Hepatocyte (in vitro differentiated cells): ENCODE results near the gene XRRA1. TPM values are rescaled to one million over a fixed set of nuclear protein-coding genes. Genes with fewer than 3 reads are reported as not detected.
A peak's percentile ranks its signal among the peaks of the same experiment; 100 is the strongest.

Experiments
- DNase-seq: peaks from one replicate; pipeline ENCODE4 v3.0.0-alpha.2; 2016; ENCODE audit warnings: low spot score
- H2AFZ ChIP-seq: fragments of 200-600 bp; sonication (generic); 2 replicates; pipeline ENCODE4 v1.6.0; 2016; ENCODE audit warnings: antibody characterized with exemption, mild to moderate bottlenecking
- H3K27ac ChIP-seq: fragments of 200-600 bp; sonication (generic); 2 replicates; pipeline ENCODE4 v1.5.1; 2016; ENCODE audit warnings: mild to moderate bottlenecking
- H3K27me3 ChIP-seq: fragments of 200-600 bp; sonication (generic); 2 replicates; pipeline ENCODE4 v1.6.1; 2016
- H3K36me3 ChIP-seq: fragments of 200-600 bp; sonication (generic); replicated peaks from 2 replicates; pipeline ENCODE4 v1.5.1; 2016; ENCODE audit warnings: low read depth; ENCODE audit not compliant: insufficient read depth
- H3K4me1 ChIP-seq: fragments of 200-600 bp; sonication (generic); 2 replicates; pipeline ENCODE4 v1.5.1; 2016; ENCODE audit warnings: mild to moderate bottlenecking, moderate library complexity; ENCODE audit not compliant: insufficient read depth
- H3K4me2 ChIP-seq: fragments of 200-600 bp; sonication (generic); 2 replicates; pipeline ENCODE4 v1.6.0; 2016
- H3K4me3 ChIP-seq: fragments of 200-600 bp; sonication (generic); 2 replicates; pipeline ENCODE4 v1.5.1; 2016; ENCODE audit warnings: mild to moderate bottlenecking
- H3K79me2 ChIP-seq: fragments of 200-600 bp; sonication (generic); 2 replicates; pipeline ENCODE4 v1.6.0; 2017; ENCODE audit warnings: mild to moderate bottlenecking
- H3K9me2 ChIP-seq: fragments of 200-600 bp; sonication (generic); replicated peaks from 2 replicates; pipeline ENCODE4 v1.6.0; 2017; ENCODE audit warnings: mild to moderate bottlenecking; ENCODE audit not compliant: insufficient read depth
- H3K9me3 ChIP-seq: fragments of 200-600 bp; sonication (generic); 2 replicates; pipeline ENCODE4 v1.5.1; 2016; ENCODE audit warnings: low read depth, mild to moderate bottlenecking
- H4K20me1 ChIP-seq: fragments of 200-600 bp; sonication (generic); 2 replicates; pipeline ENCODE4 v1.6.0; 2016; ENCODE audit warnings: mild to moderate bottlenecking; ENCODE audit not compliant: insufficient read depth, poor library complexity, severe bottlenecking
- CTCF ChIP-seq: fragments of 200-600 bp; sonication (generic); IDR thresholded peaks from 2 replicates; pipeline ENCODE4 v1.5.1; 2016; ENCODE audit warnings: antibody characterized with exemption, mild to moderate bottlenecking; ENCODE audit not compliant: poor library complexity
- EZH2 ChIP-seq: fragments of 200-600 bp; sonication (generic); IDR thresholded peaks from 2 replicates; pipeline ENCODE4 v1.6.1; 2016; ENCODE audit warnings: antibody characterized with exemption, mild to moderate bottlenecking, borderline replicate concordance
- EZH2phosphoT487 ChIP-seq: fragments of 200-600 bp; sonication (generic); IDR thresholded peaks from one replicate; pipeline ENCODE4 v1.6.1; 2018; ENCODE audit warnings: antibody characterized with exemption, mild to moderate bottlenecking, low read depth, moderate library complexity; ENCODE audit not compliant: unreplicated experiment, severe bottlenecking
- WGBS: methylation state at CpG from one replicate; pipeline ENCODE4 v1.1.6; 2016; ENCODE audit warnings: low lambda C conversion rate; ENCODE audit errors: missing lambda C conversion rate; 5-methylcytosine and 5-hydroxymethylcytosine counted together
- polyA plus RNA-seq: library from polyadenylated mRNA; unstranded; fragments of >200 nt; fragmentation: Nextera tagmentation; extraction: Ambion mirVana; gene quantifications from 2 replicates; pipeline ENCODE4 v1.2.1, GENCODE V29; 2016
- total RNA-seq: library from RNA; depleted of rRNA; stranded (reverse); fragments of >200 nt; gene quantifications from 2 replicates; pipeline ENCODE4 v1.2.3, GENCODE V29; 2014

The XRRA1 gene
- total and polyA plus RNA-seq, 2 experiments from 2014 or later = 4.9 to 7.3 TPM

DNA sequence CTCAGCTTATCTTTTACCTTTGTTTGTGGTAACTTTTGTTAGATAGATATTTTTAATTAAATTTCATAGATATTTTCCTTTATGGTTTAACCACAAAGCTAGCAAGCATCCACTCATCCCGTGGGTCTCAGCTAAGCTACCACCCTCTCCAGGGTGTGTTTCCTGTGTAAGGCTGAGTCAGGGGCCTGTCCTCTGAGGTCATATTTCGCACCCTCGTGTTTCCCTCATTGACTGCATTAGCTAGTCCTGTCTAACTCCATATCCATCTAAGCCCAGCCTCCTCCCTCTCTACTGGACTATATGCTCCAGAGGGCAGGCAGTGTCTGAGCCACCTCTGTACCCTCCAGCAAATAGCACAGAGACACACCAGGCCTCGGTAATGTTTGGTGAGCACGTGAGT, 16.7 kb downstream of the XRRA1 start:
- H3K4me3 ChIP-seq = no peak overlapping the region
- no peak overlapping the region for H3K27ac ChIP-seq
- DNase-seq = no peak
- no peaks in the 10 kb centered on the region for H3K9me3 ChIP-seq
- TF ChIP-seq CTCF (no peak), EZH2 (no peak)
- no peaks in the 10 kb centered on the region for H3K27me3 ChIP-seq
- H4K20me1 ChIP-seq = no peaks in the 10 kb centered on the region
- no peak overlapping the region for H2AFZ ChIP-seq
- no peaks in the 10 kb centered on the region for H3K36me3 ChIP-seq
- no peak overlapping the region for H3K4me2 ChIP-seq
- H3K4me1 ChIP-seq = no peaks in the 10 kb centered on the region
- whole genome bisulfite sequencing = 82% methylated on average over 5 of the region's 5 CpGs
- no peaks in the 10 kb centered on the region for H3K9me2 ChIP-seq
- H3K79me2 ChIP-seq = no peaks in the 10 kb centered on the region

- H3K9me3 ChIP-seq = no peaks in the 10 kb centered on the region
- H4K20me1 ChIP-seq = no peaks in the 10 kb centered on the region
- TF ChIP-seq EZH2 = no peak
- TF ChIP-seq CTCF = peak; percentile 83
- no peaks in the 10 kb centered on the region for H3K9me2 ChIP-seq
- no peaks in the 10 kb centered on the region for H3K79me2 ChIP-seq
- H3K36me3 ChIP-seq = no peaks in the 10 kb centered on the region
- H3K4me2 ChIP-seq = no peak overlapping the region
- 63% methylated on average over 8 of the region's 8 CpGs for WGBS
- H3K4me1 ChIP-seq = no peaks in the 10 kb centered on the region
- no peaks in the 10 kb centered on the region for H3K27me3 ChIP-seq
- no peak overlapping the region for H3K27ac ChIP-seq
- H2AFZ ChIP-seq = no peak overlapping the region
- DNase-seq = peak; percentile 95
- H3K4me3 ChIP-seq = no peak overlapping the region
Measured at GRCh38 chr11:74929431-74930363, 19.2 kb downstream of the XRRA1 start.

DNA sequence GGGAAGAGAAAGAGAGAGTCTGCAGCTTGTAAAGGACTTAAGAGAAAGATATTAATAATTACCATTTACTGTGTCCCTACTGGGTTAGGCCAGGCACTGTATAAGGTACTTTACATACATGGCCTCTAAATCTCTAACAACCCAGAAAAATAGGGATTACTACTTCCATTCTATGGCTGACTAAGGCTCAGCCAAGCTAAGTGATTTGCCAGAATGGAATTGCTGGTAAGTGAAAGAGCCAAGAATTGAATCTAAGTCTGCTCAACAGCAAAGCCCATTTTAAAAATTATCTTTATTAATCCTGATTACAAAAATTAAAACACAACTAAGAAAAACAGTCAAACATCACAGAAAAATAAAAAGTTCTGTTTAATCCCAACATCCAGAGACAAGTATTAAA, 21.4 kb downstream of the XRRA1 start:
- Histone ChIP-seq H3K36me3 (no peaks in the 10 kb centered on the region), H3K9me2 (no peaks in the 10 kb centered on the region), H3K4me2 (no peak overlapping the region), H3K4me3 (no peak overlapping the region), H3K79me2 (no peaks in the 10 kb centered on the region), H3K4me1 (no peaks in the 10 kb centered on the region), H2AFZ (no peak overlapping the region), H3K27ac (no peak overlapping the region), H3K27me3 (no peaks in the 10 kb centered on the region), H4K20me1 (no peaks in the 10 kb centered on the region), H3K9me3 (no peaks in the 10 kb centered on the region)
- TF ChIP-seq EZH2 = no peak
- TF ChIP-seq EZH2phosphoT487 = no peak
- TF ChIP-seq CTCF = no peak
- DNase-seq = no peak
